Activated T-helper 2 cell treated with anti-CD3 and anti-CD28 coated beads, Interferon-gamma antibody, Interleukin-2, Interleukin-4, amounts not matched to agents 10 μg/mL and 5 μg/mL and 100 μg/mL, durations not matched to agents 14 hours and 24 hours and 36 hours (primary cell): ENCODE data around the gene CD2AP. TPM values are rescaled to one million over a fixed set of nuclear protein-coding genes. Genes with fewer than 3 reads are reported as not detected.
"Not testable (repeated sequence)": the region's sequence is repeated elsewhere in the genome, so short reads cannot be mapped to it uniquely, and the experiment has no call there.

Experiments
- DNase-seq: peaks from one replicate; pipeline ENCODE4 v3.0.0; 2021; ENCODE audit warnings: low spot score
- H3K27ac Mint-ChIP-seq: one replicate; pipeline ENCODE4 v1.8.0; 2021; ENCODE audit warnings: mixed read lengths
- H3K27me3 Mint-ChIP-seq: one replicate; pipeline ENCODE4 v1.8.0; 2021; ENCODE audit warnings: low read depth, mixed read lengths
- H3K36me3 Mint-ChIP-seq: one replicate; pipeline ENCODE4 v1.8.0; 2021; ENCODE audit warnings: low read depth, mixed read lengths
- H3K4me1 Mint-ChIP-seq: one replicate; pipeline ENCODE4 v1.8.0; 2021; ENCODE audit warnings: low read depth, mixed read lengths
- H3K4me3 Mint-ChIP-seq: one replicate; pipeline ENCODE4 v1.8.0; 2021; ENCODE audit warnings: low read depth, mild to moderate bottlenecking, moderate library complexity, mixed read lengths
- H3K9me3 Mint-ChIP-seq: one replicate; pipeline ENCODE4 v1.8.0; 2021; ENCODE audit warnings: mixed read lengths
- intact Hi-C: fragments of 100-400 bp; cut with micrococcal nuclease; formaldehyde crosslinking; loops from one replicate; pipeline ENCODE4 v1.15.1; 2023
- total RNA-seq: library from RNA; stranded (reverse); gene quantifications from 2 replicates; pipeline ENCODE4 v1.2.3, GENCODE V29; 2022

CD2AP gene
- 26.0 and 29.1 TPM in 2 replicates for total RNA-seq

- peaks cover 3% of the 10 kb centered on the region for H3K36me3 Mint-ChIP-seq
- H3K9me3 Mint-ChIP-seq: no peaks in the 10 kb centered on the region
- H3K4me3 Mint-ChIP-seq: peak within 1 kb of the TSS; percentile 97
- intact Hi-C loops: no loop called here
- DNase-seq: peak; percentile 79
- H3K27me3 Mint-ChIP-seq: peaks cover 2% of the 10 kb centered on the region
- H3K27ac Mint-ChIP-seq: peak within 1 kb of the TSS; percentile 95
- peaks cover 23% of the 10 kb centered on the region for H3K4me1 Mint-ChIP-seq
Observed at GRCh38 chr6:47477497-47478232, at the start of gene CD2AP. Gene CD2AP (plus strand): TSS chr6:47477789. CDS start chr6:47478245, 456 bp downstream.

- H3K4me3 Mint-ChIP-seq: no peak overlapping the region
- H3K27me3 Mint-ChIP-seq: peaks cover 13% of the 10 kb centered on the region
- H3K27ac Mint-ChIP-seq: no peak overlapping the region
- intact Hi-C loops: no loop called here
- H3K9me3 Mint-ChIP-seq: peaks cover 36% of the 10 kb centered on the region
- peaks cover 3% of the 10 kb centered on the region for H3K36me3 Mint-ChIP-seq
- DNase-seq: no peak
- H3K4me1 Mint-ChIP-seq: peaks cover 4% of the 10 kb centered on the region
Observed at GRCh38 chr6:47428288-47428687, 49.3 kb upstream of the CD2AP start.

GRCh38 chr6:47428746-47429664 lies 48.6 kb upstream of the CD2AP start:
- intact Hi-C loops: no loop called here
- no peak for DNase-seq
- Mint-ChIP-seq H3K4me3 (no peak overlapping the region), H3K4me1 (peaks cover 4% of the 10 kb centered on the region), H3K9me3 (peaks cover 36% of the 10 kb centered on the region), H3K27me3 (peaks cover 9% of the 10 kb centered on the region), H3K27ac (no peak overlapping the region), H3K36me3 (peaks cover 3% of the 10 kb centered on the region)

- Mint-ChIP-seq H3K27me3 (peaks cover 4% of the 10 kb centered on the region), H3K9me3 (peaks cover 9% of the 10 kb centered on the region), H3K4me1 (no peaks in the 10 kb centered on the region), H3K36me3 (no peaks in the 10 kb centered on the region), H3K4me3 (no peak overlapping the region), H3K27ac (no peak overlapping the region)
- intact Hi-C loops: no loop called here
- no peak for DNase-seq
Observed at GRCh38 chr6:47434372-47435253, 43.0 kb upstream of the CD2AP start.

GRCh38 chr6:47435254-47435612 lies 42.4 kb upstream of the CD2AP start:
- Mint-ChIP-seq H3K4me1 (no peaks in the 10 kb centered on the region), H3K36me3 (no peaks in the 10 kb centered on the region), H3K9me3 (peaks cover 5% of the 10 kb centered on the region), H3K27me3 (peaks cover 4% of the 10 kb centered on the region), H3K27ac (no peak overlapping the region), H3K4me3 (no peak overlapping the region)
- intact Hi-C loops: no loop called here
- no peak for DNase-seq

- intact Hi-C loops: no loop called here
- no peak overlapping the region for H3K27ac Mint-ChIP-seq
- no peaks in the 10 kb centered on the region for H3K36me3 Mint-ChIP-seq
Observed at GRCh38 chr6:47437592-47437991, 40.0 kb upstream of the CD2AP start.

GRCh38 chr6:47438481-47439347 lies 38.9 kb upstream of the CD2AP start:
- Mint-ChIP-seq H3K9me3 (no peaks in the 10 kb centered on the region), H3K27me3 (peaks cover 4% of the 10 kb centered on the region), H3K4me1 (no peaks in the 10 kb centered on the region), H3K27ac (no peak overlapping the region), H3K4me3 (no peak overlapping the region), H3K36me3 (no peaks in the 10 kb centered on the region)
- intact Hi-C loops: no loop called here
- DNase-seq: no peak

More at GRCh38 chr6:47437592-47437991, 40.0 kb upstream of the CD2AP start:
- no peak overlapping the region for H3K4me3 Mint-ChIP-seq
- no peak for DNase-seq
- H3K4me1 Mint-ChIP-seq: no peaks in the 10 kb centered on the region
- peaks cover 4% of the 10 kb centered on the region for H3K27me3 Mint-ChIP-seq
- H3K9me3 Mint-ChIP-seq: no peaks in the 10 kb centered on the region

GRCh38 chr6:47439348-47439668 lies 38.3 kb upstream of the CD2AP start:
- no peak overlapping the region for H3K27ac Mint-ChIP-seq
- DNase-seq: no peak
- H3K36me3 Mint-ChIP-seq: no peaks in the 10 kb centered on the region
- H3K4me3 Mint-ChIP-seq: no peak overlapping the region
- no peaks in the 10 kb centered on the region for H3K9me3 Mint-ChIP-seq
- peaks cover 4% of the 10 kb centered on the region for H3K27me3 Mint-ChIP-seq
- no peaks in the 10 kb centered on the region for H3K4me1 Mint-ChIP-seq
- intact Hi-C loops: no loop called here

- no peak overlapping the region for H3K27ac Mint-ChIP-seq
- no peaks in the 10 kb centered on the region for H3K36me3 Mint-ChIP-seq
- intact Hi-C loops: no loop called here
- no peak overlapping the region for H3K4me3 Mint-ChIP-seq
- H3K27me3 Mint-ChIP-seq: peaks cover 4% of the 10 kb centered on the region
- H3K9me3 Mint-ChIP-seq: no peaks in the 10 kb centered on the region
- DNase-seq: no peak
- H3K4me1 Mint-ChIP-seq: no peaks in the 10 kb centered on the region
Observed at GRCh38 chr6:47440719-47441118, 36.9 kb upstream of the CD2AP start.

- H3K4me3 Mint-ChIP-seq, H3K27ac Mint-ChIP-seq, H3K27me3 Mint-ChIP-seq, DNase-seq, H3K4me1 Mint-ChIP-seq, intact Hi-C loops, H3K9me3 Mint-ChIP-seq, H3K36me3 Mint-ChIP-seq: not testable (repeated sequence)
Observed at GRCh38 chr6:47444964-47445363, 32.6 kb upstream of the CD2AP start.

- Mint-ChIP-seq H3K27me3 (no peaks in the 10 kb centered on the region), H3K9me3 (no peaks in the 10 kb centered on the region), H3K4me3 (no peak overlapping the region), H3K36me3 (no peaks in the 10 kb centered on the region), H3K4me1 (peaks cover 3% of the 10 kb centered on the region), H3K27ac (no peak overlapping the region)
- DNase-seq: no peak
- intact Hi-C loops: no loop called here
Observed at GRCh38 chr6:47446669-47447330, 30.8 kb upstream of the CD2AP start.
